Skin of body (tissue), 2 donors: Measurements from ENCODE around the gene SEMA5B. TPM values are rescaled to one million over a fixed set of nuclear protein-coding genes. Genes with fewer than 3 reads are reported as not detected.
A peak's percentile ranks its signal among the peaks of the same experiment; 100 is the strongest.

Source experiments
- DNase-seq: peaks from one replicate; lab custom pipeline; 2025; lab: John Stamatoyannopoulos, UW
- total RNA-seq: library from RNA; depleted of rRNA; stranded (reverse); fragments of >200 nt; gene quantifications from one replicate; pipeline ENCODE4 v1.2.3, GENCODE V29; 2014

SEMA5B gene
- total RNA-seq, 1 donor from 2014 or later: 8.6 TPM

DNA sequence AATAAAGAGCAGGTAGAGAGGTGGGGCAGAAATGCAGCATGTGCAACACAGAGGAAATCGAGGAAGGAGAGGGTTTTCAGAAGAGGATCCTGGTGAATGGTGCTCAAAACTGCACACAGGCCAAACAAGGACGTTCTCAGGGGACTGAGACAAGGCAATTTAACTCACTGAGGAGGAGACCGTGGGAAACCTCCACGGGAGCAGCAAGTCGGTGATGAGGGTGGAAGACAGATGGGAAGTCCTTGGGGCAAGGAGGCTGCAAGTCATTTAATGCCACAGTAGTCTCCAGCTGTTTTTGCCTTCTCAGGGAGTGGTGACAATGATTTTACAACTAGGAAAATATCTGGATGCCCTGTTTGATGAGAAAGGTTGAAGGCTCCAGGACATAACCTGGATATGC is 27.8 kb upstream of the SEMA5B start:
- no peak for DNase-seq

- no peak for DNase-seq
Measured at GRCh38 chr3:123054931-123055330, 27.4 kb upstream of the SEMA5B start.

GRCh38 chr3:123054109-123054778 is 26.7 kb upstream of the SEMA5B start:
- DNase-seq: no peak

GRCh38 chr3:123053107-123053506 is 25.5 kb upstream of the SEMA5B start:
- no peak for DNase-seq

DNA sequence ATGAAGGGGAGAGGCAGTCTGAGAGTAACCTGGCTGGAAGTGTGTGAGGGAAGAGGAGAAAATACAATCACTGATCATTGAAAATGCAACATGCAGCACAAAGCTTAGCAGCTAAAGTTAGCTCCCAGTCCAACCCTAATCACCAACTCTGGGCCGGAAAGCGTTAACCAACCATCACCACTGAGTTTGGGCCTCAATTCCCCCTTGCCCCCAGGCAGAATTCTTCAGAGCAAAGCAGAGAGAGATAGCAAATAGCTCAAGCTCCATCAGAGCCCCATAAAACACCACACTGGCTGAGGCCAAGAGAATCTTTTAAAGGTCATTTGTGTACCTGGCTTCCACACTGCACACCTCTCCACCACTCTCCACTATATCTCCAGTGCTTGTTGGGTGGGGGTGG is 23.1 kb upstream of the SEMA5B start:
- no peak for DNase-seq

GRCh38 chr3:123048480-123049237 is 21.1 kb upstream of the SEMA5B start:
- no peak for DNase-seq

DNA sequence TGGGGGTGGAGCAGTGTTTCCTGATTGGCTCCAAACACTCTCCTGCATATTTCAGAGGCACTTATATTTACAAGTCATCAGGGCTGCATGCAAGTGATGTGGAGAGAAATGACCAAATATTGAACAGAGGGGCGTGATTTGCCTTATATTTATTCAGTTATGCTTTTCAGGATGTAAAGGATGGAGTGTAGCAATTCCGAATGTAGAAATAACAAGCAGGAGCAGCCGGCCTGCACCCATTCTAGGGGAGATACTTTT is 19.4 kb upstream of the SEMA5B start:
- no peak for DNase-seq

GRCh38 chr3:123046262-123047061 is 18.9 kb upstream of the SEMA5B start:
- no peak for DNase-seq

GRCh38 chr3:123044981-123045763 is 17.6 kb upstream of the SEMA5B start:
- no peak for DNase-seq

- no peak for DNase-seq
Measured at GRCh38 chr3:123042413-123042812, 14.8 kb upstream of the SEMA5B start.

GRCh38 chr3:123039178-123039577 is 11.6 kb upstream of the SEMA5B start:
- DNase-seq: no peak

DNA sequence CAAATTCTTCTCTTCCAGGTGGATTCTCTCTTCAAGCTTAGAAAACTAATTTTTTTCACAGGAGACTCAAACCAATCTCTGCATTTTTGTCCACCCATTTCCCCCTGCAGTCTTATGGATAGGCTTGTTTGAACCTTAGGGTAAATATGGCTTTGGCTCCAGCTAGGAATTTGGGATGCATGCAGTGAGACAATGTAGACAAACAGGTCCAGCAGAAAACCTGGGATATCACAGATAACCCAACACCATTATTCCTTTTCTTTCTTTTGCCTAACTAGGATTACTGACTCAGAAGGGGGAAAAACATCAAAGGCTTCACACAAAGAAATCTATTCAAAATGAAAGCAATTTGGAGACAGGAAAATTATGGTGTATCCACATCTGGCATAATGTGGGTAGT is 11.2 kb upstream of the SEMA5B start:
- no peak for DNase-seq

- DNase-seq: no peak
Measured at GRCh38 chr3:123037015-123037375, 9.4 kb upstream of the SEMA5B start.

DNA sequence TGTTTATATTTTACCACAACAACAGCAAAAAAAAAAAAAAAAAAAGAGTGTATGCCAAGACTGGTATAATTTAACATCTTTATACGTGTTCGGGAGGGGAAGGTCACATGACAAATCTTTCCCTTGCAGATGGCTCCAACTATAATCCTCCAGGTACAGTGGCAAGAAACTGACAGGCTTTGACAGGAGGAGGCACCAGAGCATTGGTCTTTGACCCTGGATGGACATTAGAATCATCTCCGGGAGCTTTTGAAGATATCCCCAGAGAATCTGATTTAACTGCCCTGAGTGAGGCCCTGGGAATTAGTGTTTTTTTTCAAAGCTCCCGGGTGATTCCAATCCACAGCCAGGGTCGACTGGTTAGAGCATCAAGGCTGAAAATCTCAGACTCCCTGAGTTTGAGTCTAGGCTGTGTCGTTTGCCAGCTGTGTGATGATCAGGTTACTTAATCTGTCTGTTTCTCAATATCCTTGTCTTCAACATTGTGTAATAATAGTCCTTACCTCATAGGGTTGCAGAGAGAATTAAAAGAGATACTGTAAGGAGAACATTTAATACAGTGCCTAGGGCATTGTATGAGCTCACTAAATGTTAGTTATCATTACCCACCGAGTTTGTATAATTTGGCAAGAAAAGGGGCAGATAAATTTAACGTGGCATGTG is 8.9 kb upstream of the SEMA5B start:
- peak; percentile 4 for DNase-seq

DNA sequence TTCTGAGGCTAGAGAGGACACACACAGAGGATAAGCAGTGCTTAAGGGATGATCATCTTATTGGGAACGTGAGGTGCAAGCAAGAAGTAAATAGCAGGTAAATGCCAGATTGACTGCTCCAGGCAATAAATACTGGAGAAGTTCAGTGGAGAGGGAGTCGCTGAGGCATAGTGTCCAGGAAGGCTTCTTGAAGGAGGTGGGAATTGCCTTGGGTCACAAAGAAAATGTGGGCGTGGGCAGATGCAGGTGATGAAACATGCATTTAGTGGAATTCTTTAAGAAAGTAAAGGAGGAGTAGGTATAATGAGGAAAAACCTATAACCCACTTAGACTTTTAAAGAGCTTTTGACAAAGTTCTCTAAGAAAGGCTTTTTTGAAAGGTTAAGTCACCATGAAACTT is 7.4 kb upstream of the SEMA5B start:
- no peak for DNase-seq

DNA sequence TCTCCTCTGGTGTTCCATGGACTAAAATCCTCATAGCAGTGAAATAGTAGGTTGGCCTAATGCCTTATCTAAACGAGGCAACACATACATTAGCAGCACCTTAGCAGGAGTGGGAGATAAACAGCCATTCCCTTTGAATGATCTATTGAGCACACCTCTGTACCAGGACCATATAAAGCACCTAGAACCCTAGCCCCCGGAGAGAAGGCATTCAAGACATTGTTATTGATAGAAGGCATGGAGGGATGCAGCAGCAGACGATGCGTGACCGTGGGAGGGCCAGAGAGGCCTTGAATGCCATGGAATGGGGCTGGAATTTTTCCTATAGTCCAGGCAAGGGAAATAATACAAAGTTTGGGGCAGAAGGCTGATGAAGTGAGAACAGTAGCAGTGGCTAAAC is 6.6 kb upstream of the SEMA5B start:
- no peak for DNase-seq

GRCh38 chr3:123032057-123032456 is 4.5 kb upstream of the SEMA5B start:
- no peak for DNase-seq

- DNase-seq: no peak
Measured at GRCh38 chr3:123031051-123031450, 3.5 kb upstream of the SEMA5B start.

- DNase-seq: peak; percentile 69
Measured at GRCh38 chr3:123028233-123028828, 768 bp upstream of the SEMA5B start.

DNA sequence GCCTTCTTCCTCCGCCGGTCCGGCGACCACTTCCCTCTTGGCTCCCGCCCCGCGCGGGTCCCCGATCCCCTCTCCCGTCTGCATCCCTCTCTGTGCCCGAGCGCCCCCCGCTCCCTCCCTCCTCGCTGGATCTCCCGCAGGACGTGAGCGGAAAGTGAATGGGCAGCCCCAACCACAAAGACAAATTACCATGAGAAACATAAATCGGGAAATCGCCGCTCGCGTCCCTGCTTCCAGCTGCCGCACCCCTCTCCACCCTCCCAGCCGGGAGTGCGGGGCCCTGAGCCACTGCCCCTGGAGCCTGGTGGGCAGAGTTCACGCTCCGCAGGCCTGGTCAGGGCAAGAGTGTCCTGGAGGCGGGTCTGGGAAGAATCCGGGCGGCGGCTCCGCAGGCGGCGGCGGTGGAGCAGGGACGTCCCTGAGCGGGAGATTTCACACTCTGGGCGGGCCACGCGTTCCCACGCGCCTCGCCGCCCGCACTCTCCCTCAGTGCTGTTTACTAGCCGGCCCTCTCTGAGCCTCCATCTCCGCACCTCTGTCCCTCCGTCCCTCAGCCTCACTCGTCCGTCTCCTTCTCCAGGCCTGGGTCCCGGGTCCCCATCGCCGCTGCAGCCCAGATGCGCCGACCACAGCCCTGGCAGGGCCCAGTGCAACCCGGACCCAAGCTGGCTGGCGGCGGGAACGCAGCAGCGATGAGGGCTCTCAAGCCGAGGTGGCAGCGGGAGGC is 835 bp downstream of the SEMA5B start:
- DNase-seq: no peak
